GM10847 (cell line): ENCODE results near the gene CBFB.
A peak's percentile ranks its signal among the peaks of the same experiment; 100 is the strongest.

Experiments
- POLR2A ChIP-seq: IDR thresholded peaks from 2 replicates; pipeline ENCODE4 v1.6.1; 2011; ENCODE audit not compliant: insufficient read length; ENCODE audit errors: extremely low read depth

CBFB gene

GRCh38 chr16:67028696-67029253 lies at the start of gene CBFB:
CBFB (plus strand) TSS chr16:67029149; CDS start chr16:67029408, 259 bp downstream.
- peak; percentile 97 for TF ChIP-seq POLR2A

GRCh38 chr16:66983033-66983432 lies 45.9 kb upstream of the CBFB start:
- no peak for TF ChIP-seq POLR2A

- no peak for TF ChIP-seq POLR2A
Observed at GRCh38 chr16:66984892-66985311, 44.0 kb upstream of the CBFB start.

GRCh38 chr16:66986559-66986958 lies 42.4 kb upstream of the CBFB start:
- no peak for TF ChIP-seq POLR2A

GRCh38 chr16:66988197-66988788 lies 40.7 kb upstream of the CBFB start, which contains the start of gene CES4A:
CES4A (plus strand) TSS chr16:66988589; CDS start chr16:66988773, 184 bp downstream.
- TF ChIP-seq POLR2A, result no peak

- TF ChIP-seq POLR2A, result no peak
Observed at GRCh38 chr16:66991545-66992077, 37.3 kb upstream of the CBFB start.

GRCh38 chr16:66996324-66996982 lies 32.5 kb upstream of the CBFB start:
- TF ChIP-seq POLR2A, result no peak

- TF ChIP-seq POLR2A, result no peak
Observed at GRCh38 chr16:66996983-66997358, 32.0 kb upstream of the CBFB start.

- TF ChIP-seq POLR2A, result no peak
Observed at GRCh38 chr16:67000384-67001351, 28.3 kb upstream of the CBFB start.

- TF ChIP-seq POLR2A, result no peak
Observed at GRCh38 chr16:67001726-67002125, 27.2 kb upstream of the CBFB start.

GRCh38 chr16:67006930-67007658 lies 21.9 kb upstream of the CBFB start:
- TF ChIP-seq POLR2A, result no peak

GRCh38 chr16:67009158-67009557 lies 19.8 kb upstream of the CBFB start:
- TF ChIP-seq POLR2A, result no peak

- no peak for TF ChIP-seq POLR2A
Observed at GRCh38 chr16:67011274-67011673, 17.7 kb upstream of the CBFB start.

GRCh38 chr16:67013233-67013822 lies 15.6 kb upstream of the CBFB start:
- TF ChIP-seq POLR2A, result no peak
